ENCODE measurements around the gene ZNF626.

GRCh38 chr19:20660473-20661140 lies 764 bp downstream of the ZNF626 start:
- TF ChIP-seq CTCF (IDR thresholded peaks at IDR 0.05; ENCODE audit: poor library complexity) = no peak
- no peak for TF ChIP-seq EZH2phosphoT487 (IDR thresholded peaks at IDR 0.05; ENCODE audit: low read depth, severe bottlenecking, unreplicated experiment)
